ENCODE measurements around the gene TMEM147. TPM values are rescaled to one million over a fixed set of nuclear protein-coding genes. Genes with fewer than 3 reads are reported as not detected.

TMEM147 gene
- total and polyA plus RNA-seq, 3 donors from 2014 or later = 125 to 146 (median 125) TPM

DNA sequence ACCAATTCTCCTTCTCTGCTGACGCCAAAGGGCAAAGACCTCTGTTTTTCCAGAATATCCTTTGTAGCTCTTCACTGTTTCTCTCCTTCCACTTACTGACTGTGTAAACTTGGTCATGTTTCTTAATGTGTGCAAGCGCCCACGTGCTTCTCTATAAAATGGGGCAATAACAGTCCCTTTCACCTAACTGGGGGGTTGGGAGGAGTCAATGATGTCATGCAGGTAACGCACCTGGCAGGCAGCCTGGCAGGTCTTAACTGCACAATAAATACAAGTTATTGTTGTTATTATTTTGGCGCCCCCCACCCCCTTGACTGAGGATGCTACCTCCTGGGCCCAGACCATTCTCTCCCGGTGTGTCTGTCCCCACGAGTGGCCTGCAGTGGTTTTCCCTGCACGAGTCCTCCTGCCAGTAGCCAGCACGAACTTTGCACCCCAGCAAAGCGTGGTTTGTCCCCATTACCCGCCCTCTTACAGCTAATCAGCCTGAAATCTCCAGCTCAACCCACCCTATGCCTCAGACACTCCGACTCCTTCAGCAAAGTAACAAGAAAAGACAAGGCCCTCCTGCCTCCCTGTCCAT lies 22.6 kb upstream of the TMEM147 start:
- no peaks in the 10 kb centered on the region for H3K27me3 ChIP-seq
- H3K4me3 ChIP-seq = no peak overlapping the region
- DNase-seq = no peak
- H3K9me3 ChIP-seq = no peaks in the 10 kb centered on the region
- no peak for TF ChIP-seq POLR2A (IDR thresholded peaks at IDR 0.05)
- TF ChIP-seq, protein P1, sequence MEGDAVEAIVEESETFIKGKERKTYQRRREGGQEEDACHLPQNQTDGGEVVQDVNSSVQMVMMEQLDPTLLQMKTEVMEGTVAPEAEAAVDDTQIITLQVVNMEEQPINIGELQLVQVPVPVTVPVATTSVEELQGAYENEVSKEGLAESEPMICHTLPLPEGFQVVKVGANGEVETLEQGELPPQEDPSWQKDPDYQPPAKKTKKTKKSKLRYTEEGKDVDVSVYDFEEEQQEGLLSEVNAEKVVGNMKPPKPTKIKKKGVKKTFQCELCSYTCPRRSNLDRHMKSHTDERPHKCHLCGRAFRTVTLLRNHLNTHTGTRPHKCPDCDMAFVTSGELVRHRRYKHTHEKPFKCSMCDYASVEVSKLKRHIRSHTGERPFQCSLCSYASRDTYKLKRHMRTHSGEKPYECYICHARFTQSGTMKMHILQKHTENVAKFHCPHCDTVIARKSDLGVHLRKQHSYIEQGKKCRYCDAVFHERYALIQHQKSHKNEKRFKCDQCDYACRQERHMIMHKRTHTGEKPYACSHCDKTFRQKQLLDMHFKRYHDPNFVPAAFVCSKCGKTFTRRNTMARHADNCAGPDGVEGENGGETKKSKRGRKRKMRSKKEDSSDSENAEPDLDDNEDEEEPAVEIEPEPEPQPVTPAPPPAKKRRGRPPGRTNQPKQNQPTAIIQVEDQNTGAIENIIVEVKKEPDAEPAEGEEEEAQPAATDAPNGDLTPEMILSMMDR (IDR thresholded peaks at IDR 0.05) = no peak
- H3K36me3 ChIP-seq (ENCODE audit: low read depth, missing control alignments) = no peaks in the 10 kb centered on the region
- no peaks in the 10 kb centered on the region for H3K4me1 ChIP-seq
- intact Hi-C loops (cut with DNase I; ENCODE audit: low total_unique reads) = no loop called here
- H3K27ac ChIP-seq = no peak overlapping the region
- WGBS, 2 donors = 86 to 87% methylated on average over 12 of the region's 12 CpGs

DNA sequence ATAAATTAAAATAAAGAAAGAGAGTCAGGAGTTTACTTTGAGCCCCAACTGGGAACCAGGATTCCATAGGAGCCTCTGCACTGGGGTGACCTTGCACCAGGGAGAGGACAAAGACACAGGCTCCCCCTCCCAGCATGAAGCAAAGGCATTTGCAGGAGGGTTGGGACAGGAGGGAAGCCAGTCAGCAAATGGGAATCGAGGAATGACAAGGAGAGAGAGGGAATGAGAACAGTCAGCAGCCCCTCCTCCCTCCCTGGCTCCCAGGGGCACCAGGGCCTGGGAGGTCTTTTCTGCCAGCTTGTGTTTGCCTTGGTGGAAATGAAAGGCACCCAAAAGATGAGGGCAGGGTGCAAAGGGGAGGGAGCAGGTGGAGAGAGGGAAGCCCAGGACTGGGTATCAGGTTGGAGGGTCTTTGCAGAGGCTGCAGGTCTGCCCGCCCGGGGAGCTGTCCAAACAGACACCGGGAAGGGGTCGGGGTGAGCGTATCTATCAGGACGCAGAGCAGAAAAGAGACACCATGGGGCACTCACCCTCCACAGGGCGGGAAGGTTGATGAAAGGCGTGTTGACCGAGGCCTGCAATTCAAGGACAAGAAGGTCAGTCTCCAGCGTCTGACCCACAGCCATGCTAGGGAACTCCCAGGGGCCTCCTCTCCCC lies 21.1 kb upstream of the TMEM147 start:
- Histone ChIP-seq H3K4me1 (no peaks in the 10 kb centered on the region), H3K36me3 (ENCODE audit: low read depth, missing control alignments) (no peaks in the 10 kb centered on the region), H3K9me3 (no peaks in the 10 kb centered on the region), H3K27ac (no peak overlapping the region), H3K4me3 (no peak overlapping the region), H3K27me3 (no peaks in the 10 kb centered on the region)
- WGBS, 2 donors = 35 to 42% methylated on average over 11 of the region's 11 CpGs
- no peak for DNase-seq
- intact Hi-C loops (cut with DNase I; ENCODE audit: low total_unique reads) = no loop called here
- TF ChIP-seq, protein P1 (IDR thresholded peaks at IDR 0.05) = no peak
- no peak for TF ChIP-seq POLR2A (IDR thresholded peaks at IDR 0.05)

GRCh38 chr19:35525873-35526272 lies 19.6 kb upstream of the TMEM147 start:
- DNase-seq = no peak
- intact Hi-C loops (cut with DNase I; ENCODE audit: low total_unique reads) = no loop called here
- Histone ChIP-seq H3K4me1 (no peaks in the 10 kb centered on the region), H3K4me3 (no peak overlapping the region), H3K9me3 (no peaks in the 10 kb centered on the region), H3K27ac (no peak overlapping the region), H3K27me3 (no peaks in the 10 kb centered on the region), H3K36me3 (ENCODE audit: low read depth, missing control alignments) (no peaks in the 10 kb centered on the region)
- 80 to 88% methylated on average over 4 of the region's 4 CpGs for WGBS, 2 donors
- no peak for TF ChIP-seq POLR2A (IDR thresholded peaks at IDR 0.05)
- TF ChIP-seq, protein P1 (IDR thresholded peaks at IDR 0.05) = no peak

DNA sequence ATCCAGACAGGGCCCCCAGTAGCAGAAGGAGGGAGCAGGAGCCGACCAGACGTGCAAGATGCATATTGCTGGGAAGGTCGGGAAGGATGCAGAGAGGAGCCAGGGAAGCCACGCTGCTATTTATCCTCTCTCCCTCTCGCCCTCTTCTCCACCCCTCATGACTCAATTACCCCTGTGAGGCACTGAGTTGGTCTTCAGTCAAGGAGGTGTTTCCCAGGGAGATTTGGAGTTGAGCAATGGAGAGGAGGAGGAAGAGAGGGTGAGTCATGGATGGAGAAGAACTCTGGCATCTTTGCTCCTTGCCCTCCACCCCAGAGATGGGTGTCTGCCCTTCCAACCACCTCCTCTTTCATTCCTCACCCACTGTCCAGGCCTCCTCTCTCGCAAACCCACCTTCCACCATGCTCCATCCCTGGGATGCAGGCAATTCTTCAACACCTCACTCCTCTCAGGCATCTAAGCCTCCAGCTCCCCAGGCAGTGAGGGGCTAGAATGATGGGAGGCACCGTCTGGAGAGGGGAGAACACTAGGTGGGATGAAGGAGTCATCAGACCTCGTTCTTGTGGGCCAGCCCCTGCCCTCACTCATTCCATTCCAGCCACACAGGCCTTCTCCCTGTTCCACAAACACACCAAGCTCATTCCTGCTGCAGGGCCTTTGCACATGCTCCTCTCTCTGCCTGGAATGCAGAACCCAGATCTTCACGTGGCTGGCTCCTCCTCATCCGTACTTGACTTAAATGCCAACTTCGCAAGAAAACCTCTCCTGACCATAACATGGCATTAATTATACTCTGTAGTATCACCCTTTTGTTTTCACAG lies 17.0 kb upstream of the TMEM147 start, which contains the start of gene SBSN:
TSS of gene SBSN (minus strand) at position 94 of the 821 bp plus-strand sequence. CDS start at position 64, 30 bp downstream.
- intact Hi-C loops (cut with DNase I; ENCODE audit: low total_unique reads) = no loop called here
- no peak for DNase-seq
- TF ChIP-seq, protein P1 (IDR thresholded peaks at IDR 0.05) = no peak
- TF ChIP-seq POLR2A (IDR thresholded peaks at IDR 0.05) = no peak
- no peaks in the 10 kb centered on the region for H3K27me3 ChIP-seq
- no peak within 1 kb of the TSS for H3K4me3 ChIP-seq
- 81 to 87% methylated on average over 11 of the region's 11 CpGs for WGBS, 2 donors
- H3K4me1 ChIP-seq = no peaks in the 10 kb centered on the region
- H3K27ac ChIP-seq = no peak within 1 kb of the TSS
- H3K9me3 ChIP-seq = no peaks in the 10 kb centered on the region
- no peaks in the 10 kb centered on the region for H3K36me3 ChIP-seq (ENCODE audit: low read depth, missing control alignments)

Measured in testis (tissue), 3 donors.